Stimulated activated memory B cell treated with anti-CD40 and anti-IgM and Interleukin-4, amounts not matched to agents 10 μg/mL and 1 μg/mL and 100 μg/mL, for 72 hours (primary cell): ENCODE data around the gene ADD1.

Experiments used
- ATAC-seq: fragments of 150-1000 bp; cut with Tn5 transposase; 2 replicates; pipeline ENCODE4 v1.10.0; 2021
- H3K27ac Mint-ChIP-seq: one replicate; pipeline ENCODE4 v1.8.0; 2022; ENCODE audit warnings: mild to moderate bottlenecking, mixed read lengths
- H3K27me3 Mint-ChIP-seq: one replicate; pipeline ENCODE4 v1.8.0; 2022; ENCODE audit warnings: mixed read lengths
- H3K36me3 Mint-ChIP-seq: one replicate; pipeline ENCODE4 v1.8.0; 2022; ENCODE audit warnings: mixed read lengths
- H3K4me1 Mint-ChIP-seq: one replicate; pipeline ENCODE4 v1.8.0; 2022; ENCODE audit warnings: mixed read lengths
- H3K4me3 Mint-ChIP-seq: one replicate; pipeline ENCODE4 v1.8.0; 2022; ENCODE audit warnings: mild to moderate bottlenecking, moderate library complexity, mixed read lengths
- H3K9me3 Mint-ChIP-seq: one replicate; pipeline ENCODE4 v1.8.0; 2022; ENCODE audit warnings: mixed read lengths

ADD1 gene

GRCh38 chr4:2802618-2803531 lies 40.8 kb upstream of the ADD1 start:
- Mint-ChIP-seq H3K27ac (no peak overlapping the region), H3K27me3 (no peaks in the 10 kb centered on the region), H3K4me1 (peaks cover 85% of the 10 kb centered on the region), H3K4me3 (no peak overlapping the region), H3K36me3 (no peaks in the 10 kb centered on the region), H3K9me3 (no peaks in the 10 kb centered on the region)
- no peak for ATAC-seq

- no peaks in the 10 kb centered on the region for H3K27me3 Mint-ChIP-seq
- peak overlapping the region; percentile 77 for H3K27ac Mint-ChIP-seq
- H3K4me3 Mint-ChIP-seq = no peak overlapping the region
Measured at GRCh38 chr4:2803624-2804448, 39.8 kb upstream of the ADD1 start.

GRCh38 chr4:2804449-2804972 lies 39.1 kb upstream of the ADD1 start:
- Mint-ChIP-seq H3K27ac (peak overlapping the region; percentile 77), H3K4me1 (peaks cover 77% of the 10 kb centered on the region), H3K9me3 (no peaks in the 10 kb centered on the region), H3K4me3 (no peak overlapping the region), H3K27me3 (no peaks in the 10 kb centered on the region), H3K36me3 (no peaks in the 10 kb centered on the region)
- ATAC-seq = no peak

More at GRCh38 chr4:2803624-2804448, 39.8 kb upstream of the ADD1 start:
- Mint-ChIP-seq H3K4me1 (peaks cover 80% of the 10 kb centered on the region), H3K36me3 (no peaks in the 10 kb centered on the region), H3K9me3 (no peaks in the 10 kb centered on the region)
- no peak for ATAC-seq

GRCh38 chr4:2804973-2805501 lies 38.6 kb upstream of the ADD1 start:
- ATAC-seq = no peak
- Mint-ChIP-seq H3K27me3 (no peaks in the 10 kb centered on the region), H3K9me3 (no peaks in the 10 kb centered on the region), H3K36me3 (no peaks in the 10 kb centered on the region), H3K4me1 (peaks cover 77% of the 10 kb centered on the region), H3K27ac (peak overlapping the region; percentile 77), H3K4me3 (peak overlapping the region; percentile 55)

GRCh38 chr4:2805712-2806389 lies 37.8 kb upstream of the ADD1 start:
- Mint-ChIP-seq H3K36me3 (no peaks in the 10 kb centered on the region), H3K9me3 (no peaks in the 10 kb centered on the region), H3K27ac (peak overlapping the region; percentile 77), H3K4me3 (peak overlapping the region; percentile 55), H3K4me1 (peaks cover 77% of the 10 kb centered on the region), H3K27me3 (no peaks in the 10 kb centered on the region)
- peak; percentile 4 for ATAC-seq

GRCh38 chr4:2806390-2807355 lies 37.0 kb upstream of the ADD1 start:
- H3K4me3 Mint-ChIP-seq = peak overlapping the region; percentile 28
- H3K36me3 Mint-ChIP-seq = no peaks in the 10 kb centered on the region
- H3K4me1 Mint-ChIP-seq = peaks cover 74% of the 10 kb centered on the region
- no peaks in the 10 kb centered on the region for H3K27me3 Mint-ChIP-seq
- peak; percentile 65 for ATAC-seq
- H3K27ac Mint-ChIP-seq = peak overlapping the region; percentile 77
- no peaks in the 10 kb centered on the region for H3K9me3 Mint-ChIP-seq

- ATAC-seq = no peak
- Mint-ChIP-seq H3K4me1 (peaks cover 75% of the 10 kb centered on the region), H3K27me3 (no peaks in the 10 kb centered on the region), H3K4me3 (no peak overlapping the region), H3K27ac (peak overlapping the region; percentile 77), H3K36me3 (no peaks in the 10 kb centered on the region), H3K9me3 (no peaks in the 10 kb centered on the region)
Measured at GRCh38 chr4:2807571-2807970, 36.1 kb upstream of the ADD1 start.

GRCh38 chr4:2808001-2808400 lies 35.6 kb upstream of the ADD1 start:
- ATAC-seq = no peak
- Mint-ChIP-seq H3K36me3 (no peaks in the 10 kb centered on the region), H3K27ac (no peak overlapping the region), H3K9me3 (no peaks in the 10 kb centered on the region), H3K4me3 (no peak overlapping the region), H3K27me3 (no peaks in the 10 kb centered on the region), H3K4me1 (peaks cover 79% of the 10 kb centered on the region)

- H3K9me3 Mint-ChIP-seq = no peaks in the 10 kb centered on the region
- H3K4me3 Mint-ChIP-seq = no peak overlapping the region
- peaks cover 89% of the 10 kb centered on the region for H3K4me1 Mint-ChIP-seq
- H3K27me3 Mint-ChIP-seq = no peaks in the 10 kb centered on the region
- H3K36me3 Mint-ChIP-seq = no peaks in the 10 kb centered on the region
- ATAC-seq = no peak
- H3K27ac Mint-ChIP-seq = peak overlapping the region; percentile 61
Measured at GRCh38 chr4:2809610-2810180, 33.9 kb upstream of the ADD1 start.

- no peaks in the 10 kb centered on the region for H3K27me3 Mint-ChIP-seq
- H3K36me3 Mint-ChIP-seq = peaks cover under 1% of the 10 kb centered on the region
- peaks cover 89% of the 10 kb centered on the region for H3K4me1 Mint-ChIP-seq
- H3K4me3 Mint-ChIP-seq = no peak overlapping the region
- no peak for ATAC-seq
- H3K9me3 Mint-ChIP-seq = no peaks in the 10 kb centered on the region
- peak overlapping the region; percentile 61 for H3K27ac Mint-ChIP-seq
Measured at GRCh38 chr4:2810388-2810787, 33.3 kb upstream of the ADD1 start.

- ATAC-seq = peak; percentile 89
- Mint-ChIP-seq H3K36me3 (peaks cover 10% of the 10 kb centered on the region), H3K27ac (peak overlapping the region; percentile 90), H3K9me3 (no peaks in the 10 kb centered on the region), H3K4me1 (peaks cover 86% of the 10 kb centered on the region), H3K4me3 (peak overlapping the region; percentile 82), H3K27me3 (no peaks in the 10 kb centered on the region)
Measured at GRCh38 chr4:2811830-2812611, 31.6 kb upstream of the ADD1 start.

GRCh38 chr4:2812612-2813354 lies 30.9 kb upstream of the ADD1 start:
- ATAC-seq = peak; percentile 4
- no peaks in the 10 kb centered on the region for H3K9me3 Mint-ChIP-seq

More at GRCh38 chr4:2812612-2813354, 30.9 kb upstream of the ADD1 start:
- Mint-ChIP-seq H3K4me1 (peaks cover 84% of the 10 kb centered on the region), H3K36me3 (peaks cover 11% of the 10 kb centered on the region), H3K4me3 (peak overlapping the region; percentile 82), H3K27ac (peak overlapping the region; percentile 90), H3K27me3 (no peaks in the 10 kb centered on the region)
